DMS53 treated with DMSO at 0.1 percent for 48 hours (cell line): ENCODE measurements around the gene FPGS.

Source experiments
- DNase-seq: peaks from one replicate; lab custom pipeline; 2025; ENCODE audit not compliant: unreplicated experiment; lab: John Stamatoyannopoulos, UW

FPGS gene

DNA sequence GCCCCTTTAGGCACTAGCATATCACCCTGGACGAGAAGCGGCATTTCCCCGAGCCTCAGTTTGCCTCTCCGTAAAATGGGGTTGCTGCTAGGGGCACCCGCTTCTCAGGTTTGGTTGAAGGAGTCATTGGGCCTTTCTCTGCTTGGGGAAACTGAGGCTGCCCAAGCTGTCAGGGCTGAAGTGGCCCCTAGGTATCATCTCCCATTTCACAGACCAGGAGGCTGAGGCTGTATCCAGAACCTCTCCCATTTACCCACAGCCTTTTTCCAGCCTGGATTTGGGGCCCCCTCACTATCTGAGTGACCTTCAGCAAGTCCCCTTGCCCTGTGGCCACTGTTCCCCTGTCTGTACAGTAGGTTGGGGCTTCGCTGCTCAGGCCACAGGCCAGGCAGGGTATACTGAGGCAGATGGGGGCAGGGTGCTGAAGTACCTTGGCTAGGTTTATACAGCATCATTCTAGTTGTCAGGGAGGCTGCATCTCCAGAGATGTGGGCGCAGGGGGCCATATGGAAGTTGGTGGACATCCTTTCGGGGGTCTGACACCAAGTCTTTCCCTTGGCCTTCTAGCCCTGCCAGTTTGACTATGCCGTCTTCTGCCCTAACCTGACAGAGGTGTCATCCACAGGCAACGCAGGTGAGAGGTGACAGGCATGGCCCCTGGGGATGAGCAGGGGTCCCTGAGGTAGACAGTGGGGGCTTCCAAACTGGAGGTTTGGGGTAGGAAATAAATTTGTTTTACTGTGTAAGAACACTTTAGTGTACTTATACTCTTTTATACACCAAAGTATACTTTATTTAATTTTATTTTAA is 7.9 kb downstream of the FPGS start:
- DNase-seq, result no peak

- no peak for DNase-seq
Observed at GRCh38 chr9:127812011-127812410, 9.3 kb downstream of the FPGS start.

GRCh38 chr9:127812936-127813675 is 10.4 kb downstream of the FPGS start:
- no peak for DNase-seq

DNA sequence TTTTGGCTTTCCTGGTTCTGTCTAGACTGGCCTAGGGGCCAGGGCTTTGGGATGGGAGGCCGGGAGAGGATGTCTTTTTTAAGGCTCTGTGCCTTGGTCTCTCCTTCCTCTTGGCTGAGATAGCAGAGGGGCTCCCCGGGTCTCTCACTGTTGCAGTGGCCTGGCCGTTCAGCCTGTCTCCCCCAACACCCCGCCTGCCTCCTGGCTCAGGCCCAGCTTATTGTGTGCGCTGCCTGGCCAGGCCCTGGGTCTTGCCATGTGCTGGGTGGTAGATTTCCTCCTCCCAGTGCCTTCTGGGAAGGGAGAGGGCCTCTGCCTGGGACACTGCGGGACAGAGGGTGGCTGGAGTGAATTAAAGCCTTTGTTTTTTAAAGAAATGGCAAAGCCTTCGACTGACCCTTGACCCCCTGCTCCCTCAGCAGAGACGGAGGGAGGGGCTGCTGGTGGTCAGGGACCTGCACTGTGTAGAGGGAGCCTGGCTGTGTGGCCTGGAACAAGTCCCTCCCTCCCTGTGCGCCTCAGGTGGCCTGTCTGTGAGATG is 11.1 kb downstream of the FPGS start:
- no peak for DNase-seq

- no peak for DNase-seq
Observed at GRCh38 chr9:127814619-127815511, 12.2 kb downstream of the FPGS start.

GRCh38 chr9:127815512-127816361 is 13.1 kb downstream of the FPGS start:
- no peak for DNase-seq

- DNase-seq, result no peak
Observed at GRCh38 chr9:127816362-127816725, 13.7 kb downstream of the FPGS start.

GRCh38 chr9:127816728-127817127 is 14.0 kb downstream of the FPGS start:
- DNase-seq, result no peak

- DNase-seq, result no peak
Observed at GRCh38 chr9:127817881-127818434, 15.3 kb downstream of the FPGS start.

DNA sequence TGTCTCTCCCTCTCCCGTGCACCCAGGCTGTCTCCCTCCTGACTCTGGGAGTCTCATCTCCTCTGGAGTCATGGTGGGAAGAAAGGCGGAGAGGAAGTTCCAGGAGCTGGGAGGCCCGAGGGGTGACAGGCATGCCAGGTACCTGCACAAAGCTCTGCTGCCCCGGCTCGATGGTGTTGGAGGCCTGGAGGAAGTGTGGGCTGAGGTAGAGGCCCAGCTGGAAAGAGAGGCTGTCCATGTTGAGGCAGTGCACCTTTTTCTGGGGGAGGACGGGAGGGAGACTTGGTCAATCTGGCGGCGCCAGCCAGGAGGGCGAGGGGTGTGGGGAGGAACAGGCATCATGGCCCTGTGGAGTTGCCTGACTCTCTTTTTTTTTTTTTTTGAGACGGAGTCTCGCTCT is 15.9 kb downstream of the FPGS start:
- DNase-seq, result no peak

- no peak for DNase-seq
Observed at GRCh38 chr9:127822108-127822507, 19.4 kb downstream of the FPGS start.

GRCh38 chr9:127825319-127826051 is 22.8 kb downstream of the FPGS start:
- DNase-seq, result no peak

DNA sequence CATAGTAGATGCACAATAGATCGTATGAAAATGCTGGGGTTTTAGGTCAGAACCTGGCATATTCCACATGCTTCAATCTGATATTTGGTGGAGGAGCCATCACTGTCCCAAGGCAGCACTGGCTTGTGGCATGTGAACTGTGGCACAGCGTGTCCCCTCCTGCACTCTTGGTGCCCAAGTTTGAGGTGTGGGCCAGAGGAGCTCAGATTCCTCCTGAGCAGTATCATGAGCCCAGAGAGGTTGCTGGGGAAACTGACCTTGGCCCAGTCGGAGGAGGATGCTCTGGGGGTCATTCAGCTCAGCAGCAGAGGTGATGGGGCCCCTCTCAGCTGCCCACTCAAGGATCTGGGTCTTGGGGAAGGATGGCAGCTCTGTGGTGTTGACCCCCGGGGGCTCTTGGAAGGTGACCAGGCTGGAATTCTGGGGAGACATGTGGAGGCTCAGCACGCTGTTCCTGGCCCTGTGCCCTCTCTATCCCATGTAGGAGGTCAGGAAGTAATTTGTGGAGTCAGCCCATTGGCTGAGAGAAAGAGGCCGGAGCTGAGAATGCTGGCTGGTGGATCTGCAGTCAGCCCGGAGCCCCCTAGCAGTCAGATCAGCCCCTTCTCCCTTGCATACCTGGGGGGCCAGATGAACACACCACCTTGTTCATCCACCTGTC is 23.7 kb downstream of the FPGS start:
- DNase-seq, result no peak

DNA sequence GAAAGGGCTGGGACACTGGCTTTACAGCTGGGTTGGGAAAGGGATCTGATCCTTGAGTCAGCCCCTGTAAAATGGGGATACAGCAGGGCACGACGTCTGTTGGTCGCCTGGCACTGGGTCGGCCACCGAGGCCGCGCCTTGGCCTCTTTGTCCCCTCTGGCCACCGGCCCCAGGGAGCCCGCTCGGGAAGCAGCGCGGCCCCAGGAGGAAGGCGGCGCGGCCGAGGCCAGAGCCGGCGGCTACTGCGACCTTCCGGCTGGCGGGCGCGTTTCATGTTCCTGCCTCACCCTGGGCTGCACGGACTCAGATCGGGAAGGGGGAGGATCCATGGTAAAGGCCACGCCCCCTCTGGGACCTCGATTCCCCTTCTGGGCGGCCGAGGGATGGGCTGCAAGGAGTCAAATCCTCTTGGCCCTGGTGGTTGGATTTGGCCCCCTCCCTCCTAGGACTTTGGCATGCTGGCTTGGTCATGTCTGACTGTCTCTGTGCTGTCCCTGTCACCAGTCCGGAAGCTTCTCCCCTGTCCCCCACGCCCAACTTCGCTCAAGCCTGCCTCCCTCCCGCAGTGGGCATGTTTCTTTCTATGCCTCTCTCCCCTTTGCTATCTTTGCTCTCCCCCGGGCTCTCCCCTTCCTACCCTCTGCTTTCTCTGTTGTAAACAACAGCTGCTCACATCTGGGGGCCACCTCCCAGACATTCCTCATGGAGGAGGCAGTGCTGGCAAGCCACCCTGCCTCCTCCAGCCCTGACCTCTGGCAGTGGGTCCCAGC is 25.8 kb downstream of the FPGS start:
- peak; percentile 47 for DNase-seq

DNA sequence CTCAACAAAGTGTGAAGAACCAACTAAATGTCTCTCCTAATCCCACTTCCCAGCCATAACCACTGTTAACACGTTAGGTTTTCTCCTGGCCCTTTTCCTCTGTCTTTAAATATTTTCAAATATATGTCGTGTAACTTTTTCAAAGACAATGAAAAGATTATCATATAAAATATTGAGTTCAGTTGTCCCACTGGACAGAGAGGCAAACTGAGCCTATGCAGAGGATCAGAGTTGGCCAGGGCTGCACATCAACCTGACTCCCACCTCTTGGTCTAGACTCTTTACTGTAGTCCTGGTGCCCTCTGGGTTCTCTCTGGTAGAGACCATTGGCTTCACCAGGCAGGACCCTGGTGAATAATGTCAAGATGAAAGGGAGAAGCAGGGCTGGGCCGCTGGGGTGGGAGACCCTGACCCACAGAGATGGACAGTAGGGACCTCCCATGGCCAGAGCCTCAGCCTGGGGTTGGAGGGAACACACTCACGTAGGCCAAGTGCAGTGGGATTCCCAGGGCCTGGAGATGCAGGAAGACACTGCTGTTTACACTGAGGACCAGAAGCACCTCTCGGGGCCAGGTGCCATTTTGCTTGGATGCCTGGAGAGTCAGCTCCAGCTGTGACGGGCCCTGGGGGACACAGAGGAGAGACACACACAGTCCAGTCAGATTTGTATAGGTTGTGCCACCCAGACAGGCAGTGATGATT is 26.7 kb downstream of the FPGS start:
- DNase-seq, result no peak

DNA sequence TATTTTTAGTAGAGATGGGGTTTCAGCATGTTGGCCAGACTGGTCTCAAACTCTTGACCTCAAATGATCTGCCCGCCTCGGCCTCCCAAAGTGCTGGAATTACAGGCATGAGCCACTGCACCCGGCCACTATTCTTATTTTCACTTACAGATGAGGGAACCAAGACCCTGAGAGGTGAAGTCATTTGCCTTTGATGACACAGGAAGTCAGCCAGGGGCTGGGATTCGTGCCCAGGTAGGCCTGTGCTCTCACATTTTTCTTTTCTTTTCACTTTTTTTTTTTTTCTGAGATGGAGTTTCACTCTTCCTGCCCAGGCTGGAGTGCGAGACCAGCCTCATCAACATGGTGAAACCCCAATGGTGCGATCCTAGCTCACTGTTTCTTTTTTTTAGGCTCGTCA is 29.6 kb downstream of the FPGS start:
- no peak for DNase-seq

DNA sequence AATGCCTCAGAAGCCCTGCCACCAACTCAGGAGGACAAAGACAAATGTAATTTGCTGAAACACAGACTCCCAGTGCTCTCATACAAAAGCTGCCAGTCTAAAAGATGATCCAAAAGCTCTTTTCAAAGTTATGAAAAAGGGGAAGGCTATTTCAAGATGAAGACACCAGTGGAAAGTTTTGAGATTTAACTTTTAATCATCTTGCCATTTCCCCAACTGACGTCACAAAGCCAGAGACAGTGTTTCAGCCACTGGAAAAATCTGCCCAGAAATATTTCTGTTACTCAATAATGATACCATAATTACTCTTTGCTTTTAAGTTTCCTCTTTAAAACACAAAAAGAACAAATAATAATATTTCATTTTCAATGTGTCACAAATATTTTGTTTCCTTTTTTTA is 30.9 kb downstream of the FPGS start:
- DNase-seq, result no peak
